HG03342 (cell line): ENCODE results near the gene HEPHL1.
A peak's percentile ranks its signal among the peaks of the same experiment; 100 is the strongest.

Source experiments
- ATAC-seq: cut with Tn5 transposase; IDR thresholded peaks from one replicate; pipeline ENCODE4 v1.9.1; 2021; ENCODE audit warnings: mild to moderate bottlenecking, moderate library complexity; ENCODE audit not compliant: unreplicated experiment

HEPHL1 gene

GRCh38 chr11:94128746-94129511, 107.8 kb downstream of the HEPHL1 start, which contains the start of gene PANX1:
Gene PANX1 (plus strand): TSS chr11:94128841. CDS start chr11:94129313, 472 bp downstream.
- peak; percentile 75 for ATAC-seq

GRCh38 chr11:94129512-94130297, 108.6 kb downstream of the HEPHL1 start:
- ATAC-seq, result no peak

DNA sequence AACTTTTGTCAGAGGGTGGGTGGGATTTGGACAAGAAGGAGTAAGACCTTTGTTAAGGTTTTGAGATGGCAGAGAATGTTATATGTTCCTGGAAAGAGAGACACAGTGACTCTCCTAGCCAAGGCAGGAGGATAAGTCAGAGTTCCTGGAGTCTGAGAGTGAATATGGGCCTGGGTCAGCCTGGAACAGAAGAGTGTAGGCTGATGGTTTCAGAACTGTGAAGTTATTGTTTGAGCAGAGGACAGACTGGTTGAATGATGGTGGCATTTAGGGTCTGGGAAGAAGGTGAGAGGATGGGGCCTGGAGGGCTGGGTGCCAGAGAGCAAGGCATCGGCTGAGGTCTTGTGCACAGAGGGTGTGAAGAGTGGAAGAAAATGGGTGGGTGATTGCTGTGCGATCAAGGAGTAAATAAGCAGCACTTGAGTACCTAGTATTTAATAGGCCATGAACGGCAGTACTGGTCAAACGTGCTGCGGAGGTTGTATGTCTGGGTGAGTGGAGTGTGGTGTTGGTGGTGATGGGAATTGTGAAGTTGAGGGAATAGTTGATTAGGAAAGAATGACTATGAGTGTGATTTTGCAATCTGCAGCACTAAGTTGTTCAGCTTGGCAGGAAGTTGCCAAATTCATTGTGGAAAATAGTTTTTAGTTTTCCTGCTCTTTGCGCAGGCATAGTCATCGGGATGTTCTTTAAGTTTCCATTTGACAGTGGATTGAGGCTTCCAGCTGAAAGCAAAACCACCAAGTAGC, 109.3 kb downstream of the HEPHL1 start:
- ATAC-seq, result no peak

GRCh38 chr11:94131047-94131717, 110.0 kb downstream of the HEPHL1 start:
- no peak for ATAC-seq

DNA sequence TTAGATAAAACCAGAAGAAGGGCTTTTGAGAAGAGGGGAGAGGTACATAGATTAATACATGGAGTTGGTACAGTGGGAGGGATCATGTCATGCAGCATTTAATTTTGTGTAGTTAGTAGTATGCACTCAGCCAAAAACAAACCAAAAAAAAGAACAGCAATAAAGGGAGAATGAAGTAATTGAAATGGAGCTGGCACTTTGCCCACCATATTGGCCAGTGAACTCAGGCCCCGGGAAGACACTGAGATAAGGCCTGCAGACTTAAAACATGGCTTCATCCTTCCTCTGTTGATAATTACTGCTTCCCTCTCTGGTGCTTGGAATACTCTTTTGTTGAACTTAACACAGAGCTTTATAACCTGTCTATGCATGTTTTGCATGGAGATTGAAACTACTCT, 110.6 kb downstream of the HEPHL1 start:
- ATAC-seq, result no peak

DNA sequence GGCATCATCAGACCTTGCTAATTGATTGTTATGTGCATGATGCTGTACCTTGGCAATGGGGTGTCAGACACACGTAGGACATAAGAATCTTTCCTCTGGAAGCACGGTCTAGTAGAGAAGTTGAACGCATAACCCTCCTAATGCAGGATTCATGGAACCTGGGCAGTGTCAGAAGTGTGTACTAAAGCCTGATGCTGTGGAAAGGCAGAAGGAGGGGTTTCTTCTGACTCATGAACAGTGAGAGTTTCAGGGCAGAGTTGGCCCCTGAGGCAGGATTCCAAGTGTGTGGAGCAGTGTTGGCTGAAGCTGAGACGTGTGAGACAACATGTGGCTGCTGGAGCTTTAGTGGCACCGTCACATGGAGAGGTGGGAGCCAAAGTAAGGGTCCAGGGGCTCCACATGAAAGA, 111.0 kb downstream of the HEPHL1 start:
- ATAC-seq, result no peak

GRCh38 chr11:94132823-94133408, 111.8 kb downstream of the HEPHL1 start:
- no peak for ATAC-seq

- no peak for ATAC-seq
These were observed 112.6 kb downstream of the HEPHL1 start for GRCh38 chr11:94133752-94134151.

- ATAC-seq, result peak; percentile 45
These were observed 113.7 kb downstream of the HEPHL1 start for GRCh38 chr11:94134651-94135512.

GRCh38 chr11:94139416-94139815, 118.3 kb downstream of the HEPHL1 start:
- ATAC-seq, result no peak

DNA sequence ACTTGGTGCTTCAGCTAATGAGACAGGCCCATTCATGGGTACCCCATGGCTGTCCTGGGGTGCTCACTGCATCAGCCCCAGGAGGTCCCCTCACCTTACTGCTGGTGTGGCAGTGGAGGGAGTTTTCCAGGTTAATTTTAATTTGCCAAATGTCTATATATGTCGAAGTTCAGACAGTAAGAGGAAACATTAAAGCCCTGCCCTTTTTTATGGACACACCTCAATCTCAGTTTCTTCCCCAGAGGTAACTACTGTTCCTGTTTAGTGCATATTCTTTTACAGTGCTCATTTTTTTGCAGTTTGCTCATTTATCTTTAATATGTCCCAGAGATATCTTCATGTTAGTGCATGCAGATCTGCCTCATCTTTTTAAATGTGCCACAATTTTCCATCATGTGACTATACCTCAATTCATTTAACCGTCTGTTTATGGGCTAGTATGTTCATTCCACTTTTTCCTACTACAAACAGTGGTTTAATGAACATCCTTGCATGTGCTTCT, 119.1 kb downstream of the HEPHL1 start:
- ATAC-seq, result no peak

- ATAC-seq, result no peak
These were observed 120.6 kb downstream of the HEPHL1 start for GRCh38 chr11:94141511-94142307.

DNA sequence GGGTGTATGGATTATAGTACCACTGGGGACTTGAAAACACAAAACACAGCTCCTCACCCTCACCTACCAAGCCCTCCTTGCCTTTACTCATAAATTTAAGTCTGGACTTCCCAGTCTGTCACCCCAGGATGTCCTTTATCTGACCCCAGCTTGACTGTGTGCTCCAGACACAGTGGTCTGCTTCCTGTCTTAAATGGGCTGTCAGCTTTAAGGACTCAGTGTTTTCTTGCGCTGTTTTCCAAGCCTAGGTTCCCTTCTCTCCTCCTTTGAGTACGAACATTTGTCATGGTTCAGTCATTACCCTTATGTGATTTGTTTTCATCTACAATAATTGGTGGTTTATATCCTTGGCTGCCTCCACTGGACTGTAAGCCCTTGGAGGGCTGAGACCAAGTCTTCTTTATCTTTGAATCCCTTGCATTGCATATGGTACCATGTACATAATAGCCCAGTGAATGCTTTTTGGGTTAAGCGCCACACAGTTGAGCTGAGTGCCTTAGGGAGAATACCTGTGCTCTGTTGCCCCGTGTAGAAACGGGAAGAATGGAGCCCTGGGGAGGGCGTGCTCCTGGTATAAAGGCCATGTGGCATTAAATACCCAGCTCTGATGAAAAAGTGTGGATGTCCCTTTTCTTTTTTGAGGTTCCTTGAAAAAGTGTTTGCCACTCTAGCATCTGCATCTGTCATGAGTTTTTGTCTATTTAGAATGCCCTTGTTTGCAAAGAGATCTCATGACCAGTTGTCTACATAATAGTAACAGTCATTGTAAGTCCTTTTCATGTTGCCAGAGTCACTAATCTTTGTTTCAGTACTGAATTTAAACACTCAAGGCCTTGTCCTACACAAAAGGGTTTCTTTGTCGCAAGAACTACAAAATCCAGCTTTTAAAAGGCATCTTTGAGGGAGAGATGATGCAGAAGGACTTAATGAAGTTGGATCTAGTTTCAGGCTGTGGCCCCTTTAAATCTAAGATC, 121.4 kb downstream of the HEPHL1 start:
- ATAC-seq, result no peak

DNA sequence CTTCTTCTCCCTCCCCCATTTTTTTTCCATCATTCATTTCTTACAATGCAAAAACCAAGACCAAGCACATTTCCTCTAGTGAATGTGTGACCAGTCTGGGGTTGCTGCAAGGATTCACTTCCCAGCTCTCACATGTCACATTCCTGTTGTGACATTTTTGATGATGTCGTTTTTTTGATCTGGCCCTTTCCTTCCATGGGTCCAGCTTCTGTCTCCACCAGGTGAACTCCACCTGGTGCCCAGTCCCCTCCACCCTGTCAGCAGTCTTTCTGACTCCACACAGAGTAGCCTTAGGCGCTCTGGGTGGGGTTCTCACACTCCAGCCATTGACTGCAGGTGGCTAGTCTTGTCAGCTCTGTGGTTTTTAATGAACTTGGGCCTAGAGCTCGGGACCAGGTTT, 123.1 kb downstream of the HEPHL1 start:
- no peak for ATAC-seq

GRCh38 chr11:94144664-94145063, 123.5 kb downstream of the HEPHL1 start:
- no peak for ATAC-seq

- no peak for ATAC-seq
These were observed 124.3 kb downstream of the HEPHL1 start for GRCh38 chr11:94145431-94145830.

DNA sequence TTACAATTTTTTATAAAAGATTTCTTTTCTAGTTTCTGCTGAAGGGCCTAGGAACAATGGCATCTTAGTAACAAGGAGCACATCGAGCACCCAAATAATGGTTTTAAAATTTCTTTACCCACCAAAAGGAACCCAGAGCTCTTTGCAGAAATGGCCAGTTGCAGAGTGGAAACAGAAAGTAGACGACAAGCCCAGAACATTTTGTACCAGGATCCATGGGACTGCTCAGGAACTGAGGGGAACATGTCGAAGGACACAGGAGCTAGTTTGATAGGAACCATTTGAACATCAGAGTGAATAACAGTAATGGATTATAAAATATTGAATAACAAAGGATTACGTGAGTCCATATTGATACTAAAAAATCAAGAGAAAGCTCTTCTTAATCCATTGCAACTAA, 124.8 kb downstream of the HEPHL1 start:
- ATAC-seq, result no peak
